GM23248 (cell line): ENCODE results near the gene ACADS.

ENCODE experiments used
- EZH2 ChIP-seq: fragments of 200-600 bp; sonication (generic); IDR thresholded peaks from 2 replicates; pipeline ENCODE4 v1.6.1; 2018; ENCODE audit warnings: antibody characterized with exemption, mild to moderate bottlenecking; ENCODE audit not compliant: insufficient read depth, poor library complexity, severe bottlenecking
- EZH2phosphoT487 ChIP-seq: fragments of 200-600 bp; sonication (generic); IDR thresholded peaks from 2 replicates; pipeline ENCODE4 v1.6.1; 2018; ENCODE audit warnings: antibody characterized with exemption, moderate library complexity, mild to moderate bottlenecking, low read depth; ENCODE audit not compliant: insufficient read depth

- no peak for TF ChIP-seq EZH2phosphoT487
- TF ChIP-seq EZH2, result no peak
Measured at GRCh38 chr12:120711411-120711810, 14.2 kb upstream of the ACADS start.
